Keratinocyte (primary cell): ENCODE measurements around the gene TFPI. TPM values are rescaled to one million over a fixed set of nuclear protein-coding genes. Genes with fewer than 3 reads are reported as not detected.

Experiments used
- DNase-seq: peaks from one replicate; pipeline ENCODE4 v3.0.0-alpha.2; 2011; ENCODE audit warnings: low read depth, missing footprints, low spot score
- FAIRE-seq: peaks from 2 replicates; lab custom pipeline; 2011; peaks lifted over from hg19 to GRCh38; lab: Jason Lieb, UNC
- H2AFZ ChIP-seq: 2 replicates; pipeline ENCODE4 v1.6.0; 2012; ENCODE audit warnings: low read length, control low read depth, inconsistent platforms; ENCODE audit not compliant: control insufficient read depth
- H3K27ac ChIP-seq: 2 replicates; pipeline ENCODE4 v1.5.1; 2011; ENCODE audit warnings: low read length; ENCODE audit not compliant: control insufficient read depth, insufficient read depth
- H3K27me3 ChIP-seq: 3 replicates; pipeline ENCODE4 v1.6.0; 2011; ENCODE audit warnings: low read length; ENCODE audit not compliant: control insufficient read depth, insufficient read depth; ENCODE audit errors: extremely low read depth
- H3K36me3 ChIP-seq, 2 experiments: 2 replicates in 1 of 2; 3 replicates in 1 of 2; pipeline ENCODE4 v1.5.1; 2011; ENCODE audit warnings: low read length in 2 of 2, mild to moderate bottlenecking in 1 of 2; ENCODE audit not compliant: control insufficient read depth in 2 of 2, insufficient read depth in 2 of 2; ENCODE audit errors: extremely low read depth in 1 of 2
- H3K4me1 ChIP-seq: 3 replicates; pipeline ENCODE4 v1.5.1; 2011; ENCODE audit warnings: low read length; ENCODE audit not compliant: control insufficient read depth, insufficient read depth; ENCODE audit errors: extremely low read depth
- H3K4me2 ChIP-seq: 3 replicates; pipeline ENCODE4 v1.6.0; 2011; ENCODE audit warnings: low read depth, low read length; ENCODE audit not compliant: control insufficient read depth, insufficient read depth; ENCODE audit errors: extremely low read depth
- H3K4me3 ChIP-seq, 3 experiments: fragments of 200-600 bp in 1 of 3; sonication (generic) in 1 of 3; 2 replicates in 2 of 3; 3 replicates in 1 of 3; pipeline ENCODE4 v1.5.1; 2011 to 2016; ENCODE audit warnings: low read length in 3 of 3, mild to moderate bottlenecking in 3 of 3, control low read depth in 2 of 3, inconsistent platforms in 1 of 3, low read depth in 1 of 3, mixed read lengths in 1 of 3, mixed run types in 1 of 3, moderate library complexity in 1 of 3; ENCODE audit not compliant: control insufficient read depth in 2 of 3, insufficient read depth in 2 of 3; ENCODE audit errors: extremely low read depth in 1 of 3
- H3K79me2 ChIP-seq: 2 replicates; pipeline ENCODE4 v1.6.0; 2012; ENCODE audit warnings: low read length; ENCODE audit not compliant: control insufficient read depth, insufficient read depth
- H3K9ac ChIP-seq: 3 replicates; pipeline ENCODE4 v1.6.0; 2011; ENCODE audit warnings: low read length; ENCODE audit not compliant: control insufficient read depth, insufficient read depth; ENCODE audit errors: extremely low read depth
- H3K9me1 ChIP-seq: 3 replicates; pipeline ENCODE4 v1.6.0; 2011; ENCODE audit warnings: low read length; ENCODE audit not compliant: control insufficient read depth, insufficient read depth; ENCODE audit errors: extremely low read depth
- H3K9me3 ChIP-seq: 2 replicates; pipeline ENCODE4 v1.5.1; 2012; ENCODE audit warnings: low read depth, low read length; ENCODE audit not compliant: control insufficient read depth
- H4K20me1 ChIP-seq: 3 replicates; pipeline ENCODE4 v1.6.0; 2011; ENCODE audit warnings: low read length; ENCODE audit not compliant: control insufficient read depth, insufficient read depth; ENCODE audit errors: extremely low read depth
- EZH2 ChIP-seq: IDR thresholded peaks from one replicate; pipeline ENCODE4 v1.6.1; 2012; ENCODE audit warnings: inconsistent platforms, mild to moderate bottlenecking, low read length, moderate library complexity
- dilution Hi-C: fragments of 300-500 bp; cut with MboI; formaldehyde crosslinking; loops from one replicate; pipeline ENCODE4 v1.7.0; 2020; ENCODE audit warnings: low sequenced_read_pairs; ENCODE audit not compliant: extremely low pct_ligation_motif_present
- polyA plus RNA-seq, 5 experiments: library from polyadenylated mRNA; depleted of rRNA in 3 of 5; stranded (reverse) in 3 of 5; stranded (forward) in 1 of 5; unstranded in 1 of 5; fragments of >200 nt; gene quantifications; 1 replicate in 1 of 5; 2 replicates in 3 of 5; 3 replicates in 1 of 5; pipeline versions ENCODE4 v1.2.1 to v1.2.3, GENCODE V29; 2011 to 2012; ENCODE audit warnings: missing spikeins in 2 of 5, low read depth in 1 of 5, low replicate concordance in 1 of 5
- small RNA-seq, 3 experiments: library from RNA; depleted of rRNA; stranded (forward); fragments of <200 nt; gene quantifications; one replicate each; pipeline ENCODE3, GENCODE V24; 2012; ENCODE audit warnings: low read depth in 3 of 3, low replicate concordance in 1 of 3; ENCODE audit not compliant: insufficient read length in 3 of 3
- TF ChIP-seq, protein P1 (sequence below), 3 experiments: IDR thresholded peaks in 1 of 3; conservative IDR thresholded peaks in 1 of 3; optimal IDR thresholded peaks in 1 of 3; 2 replicates in 2 of 3; 3 replicates in 1 of 3; pipeline versions ENCODE3 to v1.5.1; 2011; ENCODE audit warnings: low read length in 3 of 3, mild to moderate bottlenecking in 3 of 3, moderate library complexity in 2 of 3, control low read depth in 1 of 3, inconsistent platforms in 1 of 3; ENCODE audit not compliant: insufficient read depth in 2 of 3; ENCODE audit errors: extremely low read depth in 1 of 3

TFPI gene
- polyA plus RNA-seq, 1 donor (not counting 4 experiments of a cell fraction or from before 2014, with no cell fraction given), result 1.1 TPM

DNA sequence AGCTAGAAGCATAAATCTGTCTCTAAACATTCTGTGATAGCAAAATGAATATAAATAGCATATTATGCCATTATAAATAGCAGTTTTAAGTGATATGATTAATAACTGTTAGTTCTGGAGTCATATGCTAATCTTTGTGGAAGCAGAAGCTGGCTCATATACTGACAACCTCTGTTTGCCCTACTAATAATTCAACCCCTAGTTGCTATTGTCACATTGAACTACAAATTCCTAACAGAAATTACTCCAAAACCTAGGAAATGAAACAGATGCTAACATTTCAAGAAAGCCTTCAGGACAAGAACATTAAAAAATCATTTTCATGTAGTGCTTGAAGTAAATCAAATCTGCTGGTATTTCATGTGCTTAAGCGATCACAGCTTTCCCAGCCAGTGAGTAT, 134.4 kb downstream of the TFPI start:
- dilution Hi-C loops, result no loop called here
- no peaks in the 10 kb centered on the region for H3K27me3 ChIP-seq
- H3K79me2 ChIP-seq, result no peaks in the 10 kb centered on the region

DNA sequence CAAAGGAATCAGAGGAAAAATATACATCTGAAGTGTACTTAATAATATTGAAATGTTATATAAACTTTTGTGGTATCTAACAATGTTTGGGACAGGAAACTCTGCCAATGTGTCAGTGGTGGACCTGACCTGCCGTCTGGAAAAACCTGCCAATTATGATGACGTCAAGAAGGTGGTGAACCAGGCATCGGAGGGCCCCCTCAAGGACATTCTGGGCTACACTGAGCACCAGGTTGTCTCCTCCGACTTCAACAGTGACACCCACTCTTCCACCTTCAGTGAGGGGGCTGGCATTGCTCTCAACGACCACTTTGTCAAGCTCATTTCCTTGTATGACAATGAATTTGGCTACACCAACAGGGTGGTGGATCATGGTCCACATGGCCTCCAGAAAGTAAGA, 138.8 kb downstream of the TFPI start:
- no peaks in the 10 kb centered on the region for H3K27me3 ChIP-seq
- H3K9ac ChIP-seq, result no peak overlapping the region
- no peak overlapping the region for H3K27ac ChIP-seq
- no peaks in the 10 kb centered on the region for H3K36me3 ChIP-seq
- no peaks in the 10 kb centered on the region for H4K20me1 ChIP-seq
- no peaks in the 10 kb centered on the region for H3K9me3 ChIP-seq
- DNase-seq (no peak), FAIRE-seq (no peak)
- H3K4me2 ChIP-seq, result no peak overlapping the region
- no peak overlapping the region for H3K4me3 ChIP-seq
- no peaks in the 10 kb centered on the region for H3K4me1 ChIP-seq
- H3K9me1 ChIP-seq, result no peaks in the 10 kb centered on the region
- no peak overlapping the region for H2AFZ ChIP-seq
- dilution Hi-C loops, result no loop called here
- TF ChIP-seq EZH2, result no peak
- TF ChIP-seq, protein P1, sequence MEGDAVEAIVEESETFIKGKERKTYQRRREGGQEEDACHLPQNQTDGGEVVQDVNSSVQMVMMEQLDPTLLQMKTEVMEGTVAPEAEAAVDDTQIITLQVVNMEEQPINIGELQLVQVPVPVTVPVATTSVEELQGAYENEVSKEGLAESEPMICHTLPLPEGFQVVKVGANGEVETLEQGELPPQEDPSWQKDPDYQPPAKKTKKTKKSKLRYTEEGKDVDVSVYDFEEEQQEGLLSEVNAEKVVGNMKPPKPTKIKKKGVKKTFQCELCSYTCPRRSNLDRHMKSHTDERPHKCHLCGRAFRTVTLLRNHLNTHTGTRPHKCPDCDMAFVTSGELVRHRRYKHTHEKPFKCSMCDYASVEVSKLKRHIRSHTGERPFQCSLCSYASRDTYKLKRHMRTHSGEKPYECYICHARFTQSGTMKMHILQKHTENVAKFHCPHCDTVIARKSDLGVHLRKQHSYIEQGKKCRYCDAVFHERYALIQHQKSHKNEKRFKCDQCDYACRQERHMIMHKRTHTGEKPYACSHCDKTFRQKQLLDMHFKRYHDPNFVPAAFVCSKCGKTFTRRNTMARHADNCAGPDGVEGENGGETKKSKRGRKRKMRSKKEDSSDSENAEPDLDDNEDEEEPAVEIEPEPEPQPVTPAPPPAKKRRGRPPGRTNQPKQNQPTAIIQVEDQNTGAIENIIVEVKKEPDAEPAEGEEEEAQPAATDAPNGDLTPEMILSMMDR (optimal IDR thresholded peaks at IDR 0.05 in 1 of 3, IDR thresholded peaks at IDR 0.05 in 1 of 3, conservative IDR thresholded peaks at IDR 0.05 in 1 of 3; ENCODE audit: extremely low read depth in 1 of 3, insufficient read depth in 2 of 3, low read length in 3 of 3), result no peak
- no peaks in the 10 kb centered on the region for H3K79me2 ChIP-seq

More for the DNA sequence above, 134.4 kb downstream of the TFPI start:
- Histone ChIP-seq H3K4me1 (peaks cover 6% of the 10 kb centered on the region), H4K20me1 (no peaks in the 10 kb centered on the region), H2AFZ (no peak overlapping the region), H3K36me3 (no peaks in the 10 kb centered on the region), H3K27ac (no peak overlapping the region), H3K4me3 (no peak overlapping the region), H3K9me1 (no peaks in the 10 kb centered on the region), H3K9me3 (no peaks in the 10 kb centered on the region), H3K9ac (no peak overlapping the region), H3K4me2 (no peak overlapping the region)
- TF ChIP-seq EZH2, result no peak
- TF ChIP-seq, protein P1 (optimal IDR thresholded peaks at IDR 0.05 in 1 of 3, IDR thresholded peaks at IDR 0.05 in 1 of 3, conservative IDR thresholded peaks at IDR 0.05 in 1 of 3; ENCODE audit: extremely low read depth in 1 of 3, insufficient read depth in 2 of 3, low read length in 3 of 3), result no peak
- FAIRE-seq (no peak), DNase-seq (no peak)

Small RNA genes lying within 50 kb of the gene (small RNA-seq; reads per million reads assigned to genes)
- 0 reads per million in 3 experiments for gene GAPDHP59

Other genes starting within 250 kb of the TFPI start
- gene CALCRL, start 106.2 kb downstream of the TFPI start, polyA plus RNA-seq, result 2.3 to 3.2 TPM (median 2.5 TPM) in 3 replicates